HAP-1 (cell line): ENCODE results near the gene SIDT1.

Experiments used
- DNase-seq, 2 experiments: peaks; one replicate each; pipeline ENCODE4 v3.0.0-alpha.2; 2016 to 2020; ENCODE audit warnings: low spot score in 2 of 2
- H3K27me3 ChIP-seq: fragments of 250-450 bp; sonication (Bioruptor Pico); 2 replicates; pipeline ENCODE4 v1.5.1; 2020; ENCODE audit warnings: low read depth, mild to moderate bottlenecking, moderate library complexity
- H3K36me3 ChIP-seq: fragments of 250-450 bp; sonication (Bioruptor Pico); replicated peaks from 2 replicates; pipeline ENCODE4 v1.5.1; 2020; ENCODE audit warnings: mild to moderate bottlenecking
- H3K4me1 ChIP-seq: fragments of 250-450 bp; sonication (Bioruptor Pico); 2 replicates; pipeline ENCODE4 v1.5.1; 2020; ENCODE audit warnings: mild to moderate bottlenecking
- H3K4me3 ChIP-seq: fragments of 250-450 bp; sonication (Bioruptor Pico); 2 replicates; pipeline ENCODE4 v1.5.1; 2020; ENCODE audit warnings: mild to moderate bottlenecking, moderate library complexity
- H3K9me3 ChIP-seq: fragments of 250-450 bp; sonication (Bioruptor Pico); 2 replicates; pipeline ENCODE4 v1.5.1; 2020; ENCODE audit warnings: mild to moderate bottlenecking, moderate library complexity
- in situ Hi-C: fragments of 300-500 bp; cut with MboI; formaldehyde crosslinking; loops from 3 replicates; pipeline ENCODE4 v1.14.3; 2020; ENCODE audit warnings: low sequenced_read_pairs, inconsistent platforms, mixed read lengths

SIDT1 gene

DNA sequence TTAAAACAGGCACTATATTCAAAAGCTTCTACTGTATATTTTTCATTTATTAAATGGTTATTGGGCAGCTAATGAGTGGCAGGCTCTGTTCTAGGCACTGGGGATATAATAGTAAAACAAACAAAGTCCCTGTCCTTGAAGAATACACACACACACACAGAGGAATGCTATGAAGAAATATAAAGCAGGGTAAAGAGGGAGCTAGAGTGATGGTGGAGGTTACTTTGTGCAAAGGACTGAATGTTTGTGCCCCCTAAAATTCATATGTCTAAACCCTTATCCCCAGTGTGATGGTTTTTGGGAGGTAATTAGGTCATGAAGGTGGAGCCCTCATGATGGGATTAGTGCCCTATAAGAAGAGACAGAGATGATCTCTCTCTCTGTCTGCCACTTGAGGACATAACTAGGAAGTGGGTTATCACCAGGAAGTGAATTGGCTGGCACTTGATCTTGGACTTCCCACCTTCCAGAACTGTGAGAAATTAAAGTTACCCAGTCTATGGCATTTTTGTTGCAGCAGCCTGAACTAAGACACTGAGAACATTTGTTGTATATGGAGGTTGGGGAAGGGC is 132.3 kb downstream of the SIDT1 start:
- Histone ChIP-seq H3K9me3 (no peaks in the 10 kb centered on the region), H3K27me3 (no peaks in the 10 kb centered on the region), H3K4me1 (no peaks in the 10 kb centered on the region), H3K4me3 (no peak overlapping the region), H3K36me3 (peaks cover 5% of the 10 kb centered on the region)
- in situ Hi-C loops: no loop called here
- DNase-seq: no peak

DNA sequence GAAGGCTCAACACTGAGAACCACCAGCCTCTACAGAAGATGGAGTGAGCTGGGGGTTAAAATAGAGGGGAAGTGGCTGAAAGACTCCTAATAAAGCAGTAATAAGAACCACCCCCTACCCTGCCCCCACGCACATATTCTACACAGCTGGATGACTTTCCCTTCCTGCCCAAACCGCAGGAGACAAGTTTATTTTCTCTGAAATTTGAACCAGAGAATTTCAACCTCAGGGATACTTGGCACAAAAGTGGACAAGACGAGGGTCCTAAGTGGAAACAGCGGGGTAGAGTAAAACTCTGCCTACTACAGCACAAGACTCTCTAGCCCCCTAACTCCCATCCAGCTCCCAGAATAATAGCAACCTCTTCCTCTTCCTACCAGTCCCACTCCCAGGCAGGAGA is 135.7 kb downstream of the SIDT1 start:
- Histone ChIP-seq H3K4me3 (no peak overlapping the region), H3K9me3 (no peaks in the 10 kb centered on the region), H3K27me3 (no peaks in the 10 kb centered on the region), H3K36me3 (no peaks in the 10 kb centered on the region), H3K4me1 (no peaks in the 10 kb centered on the region)
- in situ Hi-C loops: no loop called here
- DNase-seq: no peak

DNA sequence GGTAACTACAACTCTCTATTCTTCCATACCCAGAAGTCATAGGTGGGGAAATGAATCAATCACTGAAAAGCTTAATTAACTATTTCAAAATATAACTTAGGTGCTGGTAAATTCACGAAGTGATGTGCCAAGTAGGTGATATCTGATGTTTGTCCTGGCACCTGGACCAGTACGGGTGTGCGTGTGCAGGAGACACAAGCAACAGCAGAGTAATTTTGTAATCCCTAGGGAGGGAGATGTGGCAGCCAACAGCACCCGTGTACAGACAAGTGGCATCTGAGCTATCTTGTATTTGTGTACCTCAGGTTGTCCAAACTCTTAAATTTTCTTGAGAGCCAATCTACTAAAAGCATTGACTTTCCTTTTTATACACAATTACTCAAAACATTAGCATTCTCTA is 141.2 kb downstream of the SIDT1 start:
- in situ Hi-C loops: no loop called here
- Histone ChIP-seq H3K4me1 (no peaks in the 10 kb centered on the region), H3K9me3 (no peaks in the 10 kb centered on the region), H3K4me3 (no peak overlapping the region), H3K36me3 (no peaks in the 10 kb centered on the region), H3K27me3 (no peaks in the 10 kb centered on the region)
- DNase-seq: no peak

DNA sequence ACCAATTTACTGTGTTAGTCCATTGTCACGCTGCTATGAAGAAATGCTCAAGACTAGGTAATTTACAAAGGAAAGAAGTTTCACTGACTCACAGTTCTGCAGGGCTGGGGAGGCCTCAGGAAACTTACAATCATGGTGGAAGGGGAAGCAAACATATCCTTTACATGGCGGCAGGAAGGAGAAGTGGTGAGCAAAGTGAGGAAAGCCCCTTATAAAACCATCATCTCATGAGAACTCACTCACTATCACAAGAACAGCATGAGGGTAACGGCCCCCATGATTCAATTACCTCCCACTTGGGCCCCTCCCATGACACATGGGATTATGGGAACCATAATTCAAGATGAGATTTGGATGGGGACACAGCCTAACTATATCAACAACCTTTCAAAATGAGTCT is 143.9 kb downstream of the SIDT1 start:
- H3K9me3 ChIP-seq: no peaks in the 10 kb centered on the region
- no peaks in the 10 kb centered on the region for H3K27me3 ChIP-seq
- no peaks in the 10 kb centered on the region for H3K4me1 ChIP-seq
- no peaks in the 10 kb centered on the region for H3K36me3 ChIP-seq
- in situ Hi-C loops: no loop called here
- no peak overlapping the region for H3K4me3 ChIP-seq
- no peak for DNase-seq

DNA sequence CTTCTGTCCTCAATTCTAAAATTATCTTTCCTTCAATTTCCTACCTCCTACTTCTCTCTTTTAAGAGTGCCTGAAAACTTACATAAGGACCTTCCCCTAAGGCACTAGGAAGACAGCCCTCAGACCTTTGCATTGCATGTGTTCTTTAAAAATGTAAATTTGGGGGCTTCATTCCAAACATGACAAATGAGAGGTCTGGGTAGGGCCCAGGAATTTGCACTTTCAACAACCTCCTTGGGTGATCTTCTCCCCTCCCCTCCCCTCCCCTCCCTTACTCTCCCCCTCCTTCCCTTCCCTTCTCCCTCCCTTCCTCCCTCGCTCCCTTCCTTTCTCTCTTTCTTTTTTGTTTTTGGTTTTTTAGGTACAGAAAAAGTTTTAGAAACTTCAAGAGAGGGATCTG is 145.4 kb downstream of the SIDT1 start:
- no peaks in the 10 kb centered on the region for H3K27me3 ChIP-seq
- no peak overlapping the region for H3K4me3 ChIP-seq
- no peaks in the 10 kb centered on the region for H3K36me3 ChIP-seq
- no peaks in the 10 kb centered on the region for H3K9me3 ChIP-seq
- in situ Hi-C loops: no loop called here
- H3K4me1 ChIP-seq: no peaks in the 10 kb centered on the region
- DNase-seq: no peak

DNA sequence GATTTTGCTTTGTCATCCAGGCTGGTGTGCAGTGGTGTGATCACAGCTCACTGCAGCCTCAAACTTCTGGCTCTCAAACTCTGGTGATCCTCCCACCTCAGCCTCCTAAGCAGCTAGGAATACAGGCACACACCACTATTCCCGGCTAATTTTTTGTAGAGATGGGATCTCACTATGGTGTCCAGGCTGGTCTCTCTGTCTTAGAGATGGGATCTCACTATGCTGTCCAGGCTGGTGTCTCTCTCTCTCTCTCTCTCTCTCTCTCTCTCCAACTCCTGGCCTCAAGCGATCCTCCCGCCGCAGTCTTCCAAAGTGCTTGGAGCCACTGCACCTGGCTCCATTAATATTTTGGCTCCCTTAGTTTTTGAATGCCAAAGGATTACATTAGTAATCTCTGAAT is 146.4 kb downstream of the SIDT1 start:
- Histone ChIP-seq H3K36me3 (no peaks in the 10 kb centered on the region), H3K27me3 (no peaks in the 10 kb centered on the region), H3K4me3 (no peak overlapping the region), H3K4me1 (no peaks in the 10 kb centered on the region), H3K9me3 (no peaks in the 10 kb centered on the region)
- DNase-seq: no peak
- in situ Hi-C loops: no loop called here
